Measurements from ENCODE around the gene PAQR8.

The PAQR8 gene

DNA sequence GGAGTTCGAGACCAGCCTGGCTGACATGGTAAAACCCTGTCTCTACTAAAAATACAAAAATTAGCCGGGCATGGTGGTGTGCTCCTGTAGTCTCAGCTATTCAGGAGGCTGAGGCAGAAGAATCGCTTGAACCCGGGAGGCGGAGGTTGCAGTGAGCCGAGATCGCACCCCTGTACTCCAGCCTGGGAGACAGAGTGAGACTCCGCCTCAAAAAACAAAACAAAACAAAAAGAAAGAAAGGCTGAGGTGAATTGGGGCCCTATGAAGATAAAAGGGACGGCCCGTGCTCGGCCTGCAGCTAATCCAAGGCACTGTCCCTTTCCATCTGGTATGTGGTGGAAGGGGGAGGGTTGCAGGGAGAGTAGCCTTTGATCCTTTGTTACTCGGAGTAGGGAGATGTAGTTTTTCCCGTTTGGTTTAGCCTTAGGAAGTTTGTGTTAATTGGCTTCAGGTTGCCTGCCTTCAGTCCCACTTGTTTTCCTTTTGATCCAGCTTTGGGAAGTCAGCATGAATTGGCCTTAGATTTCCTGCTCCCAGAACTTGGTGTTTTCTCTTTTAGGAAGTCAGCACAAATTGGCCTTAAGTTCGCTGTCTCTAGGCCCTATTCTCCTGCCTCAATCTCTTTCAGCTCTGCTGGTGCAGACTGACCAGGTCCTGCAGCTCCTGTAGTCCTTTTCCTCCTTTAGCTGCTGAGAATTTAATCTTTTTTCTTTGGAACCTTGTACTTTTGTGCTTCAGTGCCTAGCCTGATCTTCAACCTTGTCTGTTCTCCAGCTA lies 36.1 kb upstream of the PAQR8 start:
- H3K27ac ChIP-seq, result no peak overlapping the region
- CTCF ChIA-PET, result no interaction called here
- POLR2A ChIA-PET (ENCODE audit: low non-redundant PET), result no interaction called here
- TF ChIP-seq, protein P1, sequence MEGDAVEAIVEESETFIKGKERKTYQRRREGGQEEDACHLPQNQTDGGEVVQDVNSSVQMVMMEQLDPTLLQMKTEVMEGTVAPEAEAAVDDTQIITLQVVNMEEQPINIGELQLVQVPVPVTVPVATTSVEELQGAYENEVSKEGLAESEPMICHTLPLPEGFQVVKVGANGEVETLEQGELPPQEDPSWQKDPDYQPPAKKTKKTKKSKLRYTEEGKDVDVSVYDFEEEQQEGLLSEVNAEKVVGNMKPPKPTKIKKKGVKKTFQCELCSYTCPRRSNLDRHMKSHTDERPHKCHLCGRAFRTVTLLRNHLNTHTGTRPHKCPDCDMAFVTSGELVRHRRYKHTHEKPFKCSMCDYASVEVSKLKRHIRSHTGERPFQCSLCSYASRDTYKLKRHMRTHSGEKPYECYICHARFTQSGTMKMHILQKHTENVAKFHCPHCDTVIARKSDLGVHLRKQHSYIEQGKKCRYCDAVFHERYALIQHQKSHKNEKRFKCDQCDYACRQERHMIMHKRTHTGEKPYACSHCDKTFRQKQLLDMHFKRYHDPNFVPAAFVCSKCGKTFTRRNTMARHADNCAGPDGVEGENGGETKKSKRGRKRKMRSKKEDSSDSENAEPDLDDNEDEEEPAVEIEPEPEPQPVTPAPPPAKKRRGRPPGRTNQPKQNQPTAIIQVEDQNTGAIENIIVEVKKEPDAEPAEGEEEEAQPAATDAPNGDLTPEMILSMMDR (conservative IDR thresholded peaks at IDR 0.05; ENCODE audit: low read depth), result no peak
- no peak for DNase-seq (ENCODE audit: low spot score)

DNA sequence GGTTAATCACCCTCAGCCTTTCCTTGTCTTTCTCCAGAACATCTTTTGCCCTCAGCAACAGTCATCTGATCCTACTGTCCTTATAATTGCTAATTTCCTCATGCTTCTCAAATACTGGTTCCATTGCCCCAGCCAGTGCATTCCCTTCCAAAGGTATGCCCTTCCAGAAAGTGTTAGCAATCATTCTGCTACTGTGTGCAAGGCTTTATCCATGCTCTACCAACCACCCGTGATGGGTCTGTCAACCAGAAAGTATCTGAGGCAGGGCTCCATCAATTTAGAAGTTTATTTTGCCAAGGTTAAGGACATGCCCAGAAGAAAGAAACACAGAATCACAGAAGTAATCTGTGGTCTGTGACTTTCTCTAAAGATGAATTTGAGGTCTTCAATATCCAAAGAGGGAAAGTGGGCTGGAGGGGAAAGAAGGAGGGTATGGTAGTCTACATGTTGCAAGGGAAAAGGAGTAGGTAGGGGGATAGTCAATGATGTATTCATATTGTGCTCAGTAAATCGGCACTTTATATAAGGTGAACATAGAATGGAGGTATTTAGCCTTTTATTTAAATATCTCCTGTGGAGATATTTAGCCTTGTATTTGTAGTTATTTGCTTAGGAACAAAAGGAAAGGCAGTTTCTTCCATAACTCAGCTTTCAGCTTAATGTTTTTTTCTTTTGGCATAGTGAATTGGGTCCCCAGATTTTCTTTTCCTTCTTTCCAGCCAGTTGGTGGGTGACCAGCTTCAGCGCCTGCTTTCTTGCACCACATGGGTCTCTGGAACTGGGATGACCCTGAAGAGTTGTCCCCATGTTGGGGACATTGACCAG lies 35.2 kb upstream of the PAQR8 start:
- CTCF ChIA-PET, result interaction anchor here (0.6 kb wide), 1 partner anchor 273 kb away, joined by 3 read pairs; no protein-coding TSS in a partner anchor
- no peak overlapping the region for H3K27ac ChIP-seq
- POLR2A ChIA-PET (ENCODE audit: low non-redundant PET), result no interaction called here
- TF ChIP-seq, protein P1 (conservative IDR thresholded peaks at IDR 0.05; ENCODE audit: low read depth), result no peak
- DNase-seq (ENCODE audit: low spot score), result no peak

DNA sequence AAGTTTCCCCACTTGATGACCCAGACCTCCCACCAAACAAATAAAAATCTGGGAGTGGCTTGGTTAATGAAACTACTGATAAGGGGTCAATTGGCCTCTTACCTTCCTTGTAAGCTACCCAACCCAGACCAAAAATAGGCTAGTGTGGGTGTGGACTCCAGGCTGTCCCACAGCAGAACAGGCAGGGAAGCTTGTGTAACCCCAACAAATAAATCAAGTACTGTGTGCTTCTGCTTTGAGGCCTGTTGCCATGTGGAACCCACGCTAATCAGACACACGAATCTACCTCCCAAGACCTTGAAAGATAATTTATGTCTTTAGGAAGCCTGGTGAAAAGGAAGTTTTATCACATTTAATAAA lies 33.7 kb upstream of the PAQR8 start:
- TF ChIP-seq, protein P1 (conservative IDR thresholded peaks at IDR 0.05; ENCODE audit: low read depth), result no peak
- no peak for DNase-seq (ENCODE audit: low spot score)
- ChIA-PET CTCF (interaction anchor here (0.6 kb wide), 1 partner anchor 753 kb away, joined by 6 read pairs; no protein-coding TSS in a partner anchor), POLR2A (ENCODE audit: low non-redundant PET) (no interaction called here)
- H3K27ac ChIP-seq, result no peak overlapping the region

DNA sequence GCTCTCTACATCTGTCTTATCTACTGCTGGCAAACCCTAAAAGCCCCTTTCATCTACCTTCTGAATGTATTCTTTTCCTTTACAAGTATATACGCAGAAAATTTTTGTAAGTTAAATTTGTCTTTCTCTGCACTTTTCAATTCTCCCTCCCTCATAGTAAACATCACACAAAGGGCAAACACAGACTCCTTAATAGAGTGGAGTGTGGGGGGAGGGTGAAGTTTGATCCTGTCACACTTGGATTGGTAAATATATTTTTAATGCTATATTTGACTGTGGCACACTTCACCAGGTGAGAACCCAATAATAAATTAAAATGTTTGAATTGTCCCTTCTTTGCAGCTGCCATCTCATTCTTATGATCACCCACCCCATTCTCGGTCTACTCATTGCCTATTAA lies 33.2 kb upstream of the PAQR8 start:
- DNase-seq (ENCODE audit: low spot score), result no peak
- H3K27ac ChIP-seq, result no peak overlapping the region
- CTCF ChIA-PET, result interaction anchor here (0.6 kb wide), 1 partner anchor 752 kb away, joined by 6 read pairs; no protein-coding TSS in a partner anchor
- TF ChIP-seq, protein P1 (conservative IDR thresholded peaks at IDR 0.05; ENCODE audit: low read depth), result no peak
- POLR2A ChIA-PET (ENCODE audit: low non-redundant PET), result no interaction called here

DNA sequence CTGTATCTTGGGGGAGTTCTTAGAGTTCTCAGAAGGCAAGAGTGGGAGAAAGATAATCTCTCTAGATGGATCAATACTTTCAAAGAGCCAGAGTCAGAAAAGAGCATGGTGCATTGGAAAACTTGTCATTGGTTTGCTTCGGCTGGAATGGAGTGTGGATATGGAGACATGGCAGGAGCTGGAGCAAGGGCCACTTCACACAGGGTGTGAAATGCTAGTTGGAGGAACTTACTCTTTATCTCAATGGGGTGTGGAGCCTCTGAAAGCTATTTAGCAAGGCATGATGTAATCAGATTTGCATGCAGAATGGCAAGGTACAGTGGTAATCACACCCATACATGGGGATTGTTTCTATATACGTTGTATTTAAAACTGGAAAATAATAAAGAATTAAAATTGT lies 31.5 kb upstream of the PAQR8 start:
- POLR2A ChIA-PET (ENCODE audit: low non-redundant PET), result no interaction called here
- CTCF ChIA-PET, result no interaction called here
- H3K27ac ChIP-seq, result no peak overlapping the region
- TF ChIP-seq, protein P1 (conservative IDR thresholded peaks at IDR 0.05; ENCODE audit: low read depth), result no peak
- DNase-seq (ENCODE audit: low spot score), result no peak

DNA sequence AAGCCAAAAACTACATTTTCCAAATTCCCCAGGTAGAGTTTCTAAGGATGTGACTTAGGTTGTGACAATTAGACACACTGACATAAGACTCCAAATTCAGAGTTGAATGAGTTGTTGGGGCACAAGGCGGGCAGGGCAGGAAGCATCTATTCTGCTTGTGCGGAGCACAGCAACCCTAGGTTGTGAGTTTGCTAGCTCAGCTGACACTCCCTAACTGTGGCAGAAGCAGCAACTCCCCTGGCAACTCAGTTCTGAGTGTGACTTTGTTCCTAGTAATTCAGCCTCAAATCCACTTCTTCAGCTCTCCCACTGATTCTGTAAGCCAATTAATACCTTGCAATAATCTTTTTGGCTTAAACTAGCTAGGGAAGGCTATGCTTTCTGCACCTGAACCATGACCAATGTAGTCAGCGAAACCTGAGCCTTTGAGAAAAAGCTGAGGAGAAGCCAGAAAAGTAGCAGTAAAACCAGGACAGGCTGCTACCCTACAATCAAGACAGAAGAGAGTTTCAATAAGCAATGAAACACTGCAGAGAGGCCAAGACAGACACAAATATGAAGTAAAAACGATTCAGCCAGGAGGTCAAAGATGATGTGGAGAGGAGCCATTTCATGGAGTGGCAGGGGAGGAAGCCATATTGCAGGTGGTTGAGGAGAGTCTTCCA lies 30.0 kb upstream of the PAQR8 start:
- no peak for DNase-seq (ENCODE audit: low spot score)
- H3K27ac ChIP-seq, result no peak overlapping the region
- ChIA-PET POLR2A (ENCODE audit: low non-redundant PET) (no interaction called here), CTCF (no interaction called here)
- TF ChIP-seq, protein P1 (conservative IDR thresholded peaks at IDR 0.05; ENCODE audit: low read depth), result no peak

Data from RWPE1 (cell line).